IMR-90 (cell line): Measurements from ENCODE around the gene TNFAIP8.

Source experiments
- BHLHE40 ChIP-seq: fragments of 150-350 bp; IDR thresholded peaks from 2 replicates; pipeline ENCODE4 v1.6.1; 2016; ENCODE audit warnings: mild to moderate bottlenecking, low read depth, low read length
- CEBPB ChIP-seq: IDR thresholded peaks from 2 replicates; pipeline ENCODE4 v1.6.1; 2012; ENCODE audit warnings: low read depth, low read length, improper control_type of control experiment
- POLR2A ChIP-seq: IDR thresholded peaks from 2 replicates; pipeline ENCODE4 v1.6.1; 2012; ENCODE audit warnings: mild to moderate bottlenecking, low read depth, low read length
- TF ChIP-seq, protein P1 (sequence below): conservative IDR thresholded peaks from 2 replicates; pipeline ENCODE4 v1.5.1; 2012; ENCODE audit warnings: mild to moderate bottlenecking, low read depth, low read length, improper control_type of control experiment
- TF ChIP-seq, protein P2 (sequence below): fragments of 150-350 bp; IDR thresholded peaks from 2 replicates; pipeline ENCODE4 v1.6.1; 2016; ENCODE audit warnings: low read depth, mild to moderate bottlenecking, low read length, moderate library complexity, borderline replicate concordance
- TF ChIP-seq, protein P3 (sequence below): fragments of 150-350 bp; IDR thresholded peaks from 2 replicates; pipeline ENCODE4 v1.6.1; 2017; ENCODE audit warnings: mild to moderate bottlenecking, antibody characterized with exemption, low read length, low read depth

- TF ChIP-seq POLR2A: no peak
- TF ChIP-seq, protein P1, sequence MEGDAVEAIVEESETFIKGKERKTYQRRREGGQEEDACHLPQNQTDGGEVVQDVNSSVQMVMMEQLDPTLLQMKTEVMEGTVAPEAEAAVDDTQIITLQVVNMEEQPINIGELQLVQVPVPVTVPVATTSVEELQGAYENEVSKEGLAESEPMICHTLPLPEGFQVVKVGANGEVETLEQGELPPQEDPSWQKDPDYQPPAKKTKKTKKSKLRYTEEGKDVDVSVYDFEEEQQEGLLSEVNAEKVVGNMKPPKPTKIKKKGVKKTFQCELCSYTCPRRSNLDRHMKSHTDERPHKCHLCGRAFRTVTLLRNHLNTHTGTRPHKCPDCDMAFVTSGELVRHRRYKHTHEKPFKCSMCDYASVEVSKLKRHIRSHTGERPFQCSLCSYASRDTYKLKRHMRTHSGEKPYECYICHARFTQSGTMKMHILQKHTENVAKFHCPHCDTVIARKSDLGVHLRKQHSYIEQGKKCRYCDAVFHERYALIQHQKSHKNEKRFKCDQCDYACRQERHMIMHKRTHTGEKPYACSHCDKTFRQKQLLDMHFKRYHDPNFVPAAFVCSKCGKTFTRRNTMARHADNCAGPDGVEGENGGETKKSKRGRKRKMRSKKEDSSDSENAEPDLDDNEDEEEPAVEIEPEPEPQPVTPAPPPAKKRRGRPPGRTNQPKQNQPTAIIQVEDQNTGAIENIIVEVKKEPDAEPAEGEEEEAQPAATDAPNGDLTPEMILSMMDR: no peak
- TF ChIP-seq, protein P2, sequence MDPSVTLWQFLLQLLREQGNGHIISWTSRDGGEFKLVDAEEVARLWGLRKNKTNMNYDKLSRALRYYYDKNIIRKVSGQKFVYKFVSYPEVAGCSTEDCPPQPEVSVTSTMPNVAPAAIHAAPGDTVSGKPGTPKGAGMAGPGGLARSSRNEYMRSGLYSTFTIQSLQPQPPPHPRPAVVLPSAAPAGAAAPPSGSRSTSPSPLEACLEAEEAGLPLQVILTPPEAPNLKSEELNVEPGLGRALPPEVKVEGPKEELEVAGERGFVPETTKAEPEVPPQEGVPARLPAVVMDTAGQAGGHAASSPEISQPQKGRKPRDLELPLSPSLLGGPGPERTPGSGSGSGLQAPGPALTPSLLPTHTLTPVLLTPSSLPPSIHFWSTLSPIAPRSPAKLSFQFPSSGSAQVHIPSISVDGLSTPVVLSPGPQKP: no peak
- TF ChIP-seq, protein P3, sequence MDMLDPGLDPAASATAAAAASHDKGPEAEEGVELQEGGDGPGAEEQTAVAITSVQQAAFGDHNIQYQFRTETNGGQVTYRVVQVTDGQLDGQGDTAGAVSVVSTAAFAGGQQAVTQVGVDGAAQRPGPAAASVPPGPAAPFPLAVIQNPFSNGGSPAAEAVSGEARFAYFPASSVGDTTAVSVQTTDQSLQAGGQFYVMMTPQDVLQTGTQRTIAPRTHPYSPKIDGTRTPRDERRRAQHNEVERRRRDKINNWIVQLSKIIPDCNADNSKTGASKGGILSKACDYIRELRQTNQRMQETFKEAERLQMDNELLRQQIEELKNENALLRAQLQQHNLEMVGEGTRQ: no peak
- TF ChIP-seq CEBPB: no peak
- no peak for TF ChIP-seq BHLHE40
Measured at GRCh38 chr5:119327018-119327417, 28.8 kb upstream of the TNFAIP8 start.
